Uterus (tissue), 4 donors: Measurements from ENCODE around the gene ECI1. TPM values are rescaled to one million over a fixed set of nuclear protein-coding genes. Genes with fewer than 3 reads are reported as not detected.

Source experiments
- DNase-seq, 2 donors: peaks; one replicate each; pipeline ENCODE4 v3.0.0-alpha.2; 2019 to 2020
- H3K27ac ChIP-seq, 2 donors: fragments of 200-600 bp; sonication (generic); 1 replicate in 1 of 2; 2 replicates in 1 of 2; pipeline ENCODE4 v1.5.1; 2016 to 2018
- H3K27me3 ChIP-seq, 2 donors: fragments of 200-600 bp; sonication (generic); one replicate each; pipeline ENCODE4 v1.5.1; 2018 to 2019; ENCODE audit warnings: control low read depth in 1 of 2
- H3K36me3 ChIP-seq, 2 donors: fragments of 200-600 bp; sonication (generic); one replicate each; pipeline ENCODE4 v1.5.1; 2019; ENCODE audit warnings: control low read depth in 1 of 2
- H3K4me1 ChIP-seq, 2 donors: fragments of 200-600 bp; sonication (generic); one replicate each; pipeline ENCODE4 v1.5.1; 2018 to 2019; ENCODE audit warnings: control low read depth in 1 of 2
- H3K4me3 ChIP-seq, 2 donors: fragments of 200-600 bp; sonication (generic); 1 replicate in 1 of 2; 2 replicates in 1 of 2; pipeline ENCODE4 v1.5.1; 2018 to 2019; ENCODE audit warnings: mild to moderate bottlenecking in 1 of 2
- H3K9me3 ChIP-seq, 2 donors: fragments of 200-600 bp; sonication (generic); one replicate each; pipeline ENCODE4 v1.5.1; 2019; ENCODE audit warnings: control low read depth in 1 of 2
- CTCF ChIP-seq, 4 experiments: fragments of 200-600 bp in 2 of 4; fragments of 450-650 bp in 2 of 4; sonication (generic) in 2 of 4; IDR thresholded peaks; one replicate each; pipeline ENCODE4 v1.5.1; 2016 to 2019; ENCODE audit warnings: antibody characterized with exemption in 4 of 4, mild to moderate bottlenecking in 2 of 4, moderate library complexity in 1 of 4
- POLR2A ChIP-seq, 2 donors: fragments of 450-650 bp; IDR thresholded peaks; one replicate each; pipeline ENCODE4 v1.6.1; 2016; ENCODE audit warnings: antibody characterized with exemption in 2 of 2, mild to moderate bottlenecking in 1 of 2, moderate library complexity in 1 of 2
- intact Hi-C: fragments of 100-400 bp; cut with DNase I; formaldehyde crosslinking; loops from one replicate; pipeline ENCODE4 v1.15.1; 2023; ENCODE audit warnings: low total_unique reads
- total RNA-seq, 4 donors: library from RNA; depleted of rRNA in 3 of 4; stranded (reverse); fragments of >200 nt in 3 of 4; gene quantifications; one replicate each; pipeline versions ENCODE4 v1.1.0 to v1.2.4, GENCODE V29; 2014 to 2023
- donor health status: DM: yes; HTN: yes; CAD: no.

The ECI1 gene
- total RNA-seq, 4 donors from 2014 or later: 4.9 to 89.1 (median 40.1) TPM

- TF ChIP-seq CTCF (IDR thresholded peaks at IDR 0.05) (no peak), POLR2A (IDR thresholded peaks at IDR 0.05) (no peak)
- DNase-seq: no peak
- Histone ChIP-seq H3K36me3 (no peaks in the 10 kb centered on the region), H3K27me3 (peaks cover 5 to 7% of the 10 kb centered on the region in 2 donors), H3K27ac (no peak overlapping the region), H3K9me3 (no peaks in the 10 kb centered on the region), H3K4me1 (peaks cover 0 to 12% of the 10 kb centered on the region in 2 donors), H3K4me3 (no peak overlapping the region)
- intact Hi-C loops: no loop called here
These were observed 13.8 kb downstream of the ECI1 start for GRCh38 chr16:2237493-2238149.

GRCh38 chr16:2237102-2237482, 14.3 kb downstream of the ECI1 start:
- intact Hi-C loops: no loop called here
- Histone ChIP-seq H3K27me3 (peaks cover 5 to 7% of the 10 kb centered on the region in 2 donors), H3K36me3 (no peaks in the 10 kb centered on the region), H3K27ac (no peak overlapping the region), H3K4me3 (no peak overlapping the region), H3K4me1 (peaks cover 0 to 12% of the 10 kb centered on the region in 2 donors), H3K9me3 (no peaks in the 10 kb centered on the region)
- no peak for DNase-seq
- TF ChIP-seq POLR2A (IDR thresholded peaks at IDR 0.05) (no peak), CTCF (IDR thresholded peaks at IDR 0.05) (no peak)

- no peaks in the 10 kb centered on the region for H3K9me3 ChIP-seq
- intact Hi-C loops: no loop called here
- H3K36me3 ChIP-seq: no peaks in the 10 kb centered on the region
- no peak for TF ChIP-seq POLR2A (IDR thresholded peaks at IDR 0.05)
- no peak for TF ChIP-seq CTCF (IDR thresholded peaks at IDR 0.05)
- H3K4me3 ChIP-seq: no peak within 1 kb of the TSS
- no peak within 1 kb of the TSS for H3K27ac ChIP-seq
- H3K27me3 ChIP-seq: peaks cover 5 to 7% of the 10 kb centered on the region in 2 donors
- H3K4me1 ChIP-seq: peaks cover 0 to 12% of the 10 kb centered on the region in 2 donors
- no peak for DNase-seq
These were observed 14.9 kb downstream of the ECI1 start, which contains the start of gene DNASE1L2 for GRCh38 chr16:2236337-2237101. DNASE1L2 (plus strand) TSS chr16:2236444; CDS start chr16:2236817, 373 bp downstream.

- Histone ChIP-seq H3K27ac (no peak overlapping the region), H3K4me1 (peaks cover 0 to 12% of the 10 kb centered on the region in 2 donors), H3K36me3 (no peaks in the 10 kb centered on the region), H3K4me3 (no peak overlapping the region), H3K27me3 (peaks cover 5 to 7% of the 10 kb centered on the region in 2 donors), H3K9me3 (no peaks in the 10 kb centered on the region)
- intact Hi-C loops: no loop called here
- no peak for DNase-seq
- TF ChIP-seq CTCF (IDR thresholded peaks at IDR 0.05) (no peak), POLR2A (IDR thresholded peaks at IDR 0.05) (no peak)
These were observed 15.6 kb downstream of the ECI1 start for GRCh38 chr16:2235695-2236336.
